DMS79 (cell line): ENCODE data around the gene EMILIN1.
"Not testable (repeated sequence)": the region's sequence is repeated elsewhere in the genome, so short reads cannot be mapped to it uniquely, and the experiment has no call there.

Experiments used
- DNase-seq: peaks from one replicate; lab custom pipeline; 2025; lab: John Stamatoyannopoulos, UW

The EMILIN1 gene

DNA sequence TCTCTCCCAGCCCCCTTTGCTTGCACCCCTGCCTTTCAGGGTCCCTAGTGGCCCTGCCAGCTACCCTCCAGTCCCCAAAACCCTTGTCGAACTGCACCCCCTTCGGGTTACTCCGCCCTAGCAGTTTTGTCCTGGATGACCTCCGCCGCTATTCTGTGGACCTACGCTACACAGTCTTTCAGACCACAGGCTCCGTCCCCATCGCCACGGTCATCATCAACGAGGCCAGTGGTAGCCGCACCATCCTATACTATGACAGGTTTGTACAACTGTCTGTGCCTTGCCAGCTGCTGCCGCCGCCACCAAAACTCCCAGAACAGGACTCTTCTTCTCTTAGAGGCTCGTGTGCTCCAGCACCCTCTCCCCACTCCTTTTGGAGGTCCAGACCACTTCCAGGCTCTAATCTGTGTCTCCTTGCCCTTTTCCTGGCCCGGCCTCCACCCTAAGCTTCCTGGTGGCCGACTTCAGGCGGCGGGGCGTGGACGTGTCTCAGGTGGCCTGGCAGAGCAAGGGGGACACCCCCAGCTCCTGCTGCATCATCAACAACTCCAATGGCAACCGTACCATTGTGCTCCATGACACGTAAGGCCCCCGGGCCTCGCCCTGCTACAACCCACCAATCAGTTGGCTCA, 16.1 kb downstream of the EMILIN1 start:
- DNase-seq: no peak

DNA sequence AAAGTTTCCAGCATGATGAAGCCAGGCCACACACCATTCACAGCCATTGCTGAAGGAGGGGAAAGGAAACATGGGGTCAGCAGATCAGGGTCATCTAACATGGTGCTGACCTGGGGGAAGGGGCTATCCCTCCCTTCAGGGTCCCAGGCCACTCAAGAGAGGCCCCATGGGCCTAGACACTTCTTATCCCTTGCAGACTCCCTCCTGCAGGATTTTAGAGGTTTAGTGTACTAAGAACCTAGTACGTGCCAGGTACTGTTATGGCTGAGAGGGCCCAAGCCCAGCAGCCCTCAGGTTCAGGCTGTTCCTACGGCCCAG, 17.0 kb downstream of the EMILIN1 start:
- no peak for DNase-seq

DNA sequence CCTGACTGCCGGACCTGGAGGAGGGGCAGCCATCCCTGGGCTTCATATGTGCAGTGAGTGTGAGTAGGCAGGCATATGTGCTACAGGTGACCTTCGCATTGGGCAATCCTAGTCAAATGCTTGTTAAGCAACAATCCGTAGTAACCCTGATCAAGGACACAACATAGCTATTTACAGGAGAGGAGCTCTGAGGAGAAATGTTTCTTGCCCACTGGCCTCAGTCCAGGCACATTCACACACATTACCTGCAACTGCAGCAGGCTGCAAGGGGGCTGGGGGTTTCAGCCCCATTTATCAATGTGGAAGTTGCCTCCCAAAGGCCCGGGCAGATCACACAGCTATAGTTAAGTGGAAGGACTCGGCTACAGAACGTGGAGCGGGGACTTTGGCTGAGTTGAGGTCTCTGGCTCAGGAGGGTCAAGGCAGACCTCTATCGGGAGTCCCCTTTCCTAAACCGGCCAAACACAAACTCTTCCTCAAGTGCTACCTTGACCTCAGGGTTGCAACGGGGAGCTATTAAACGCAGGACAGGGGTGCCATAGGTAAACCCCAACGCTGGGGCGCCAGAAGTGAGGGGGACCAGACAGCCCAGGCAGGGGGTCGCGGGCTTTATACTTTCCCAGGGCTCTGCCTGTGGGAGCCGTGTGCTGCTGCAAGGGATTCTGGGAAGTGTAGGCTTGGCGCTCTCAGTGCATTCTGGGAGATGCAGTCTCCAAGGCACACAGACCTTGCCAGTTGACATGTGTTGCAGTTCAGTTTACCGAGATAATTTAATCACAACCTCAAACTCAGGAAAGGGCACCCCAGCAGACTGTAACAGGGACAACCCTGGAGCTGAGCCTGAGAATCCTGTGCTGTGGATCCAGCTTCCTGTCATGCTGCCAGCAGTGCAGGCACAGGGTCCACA, 17.6 kb downstream of the EMILIN1 start:
- no peak for DNase-seq

DNA sequence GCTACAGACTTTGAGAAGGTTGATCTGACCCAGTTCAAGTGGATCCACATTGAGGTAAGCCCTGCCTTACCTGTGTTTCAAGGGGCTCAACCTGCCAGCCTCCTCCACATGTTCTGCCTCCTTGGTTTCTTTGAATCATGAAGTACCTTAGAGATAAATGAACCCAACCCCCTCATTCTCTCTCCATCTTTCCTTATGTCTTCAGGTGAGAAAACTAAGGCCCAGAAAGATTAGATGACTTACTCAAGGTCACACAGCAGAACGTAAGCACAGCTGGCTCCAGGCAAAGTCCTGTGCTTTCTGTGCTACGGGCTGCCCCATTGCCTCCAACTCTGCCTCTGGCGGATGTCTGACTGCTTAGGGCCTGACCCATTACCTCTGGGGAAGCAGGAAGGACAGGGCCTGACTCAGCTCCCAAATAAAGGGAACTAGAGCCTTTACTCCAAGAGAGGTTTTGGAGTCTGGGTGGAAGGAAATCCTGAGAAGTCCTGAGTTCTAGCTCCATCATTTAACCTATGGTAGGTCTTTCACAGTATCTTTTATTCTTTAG, 18.4 kb downstream of the EMILIN1 start:
- DNase-seq: no peak

DNA sequence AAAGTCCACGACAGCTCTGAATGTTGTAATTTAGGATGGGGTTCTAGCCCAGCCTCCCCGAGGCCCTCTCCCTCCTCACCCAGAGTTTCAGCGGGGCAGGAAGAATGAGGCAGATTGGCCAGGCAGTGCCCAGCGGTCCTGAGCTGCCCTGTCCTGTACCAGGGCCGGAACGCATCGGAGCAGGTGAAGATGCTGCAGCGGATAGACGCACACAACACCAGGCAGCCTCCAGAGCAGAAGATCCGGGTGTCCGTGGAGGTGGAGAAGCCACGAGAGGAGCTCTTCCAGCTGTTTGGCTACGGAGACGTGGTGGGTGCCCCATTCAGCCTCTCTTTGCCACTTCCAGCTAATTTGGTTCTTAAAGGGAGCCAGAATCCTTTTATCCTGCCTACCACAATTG, 18.9 kb downstream of the EMILIN1 start:
- no peak for DNase-seq

DNA sequence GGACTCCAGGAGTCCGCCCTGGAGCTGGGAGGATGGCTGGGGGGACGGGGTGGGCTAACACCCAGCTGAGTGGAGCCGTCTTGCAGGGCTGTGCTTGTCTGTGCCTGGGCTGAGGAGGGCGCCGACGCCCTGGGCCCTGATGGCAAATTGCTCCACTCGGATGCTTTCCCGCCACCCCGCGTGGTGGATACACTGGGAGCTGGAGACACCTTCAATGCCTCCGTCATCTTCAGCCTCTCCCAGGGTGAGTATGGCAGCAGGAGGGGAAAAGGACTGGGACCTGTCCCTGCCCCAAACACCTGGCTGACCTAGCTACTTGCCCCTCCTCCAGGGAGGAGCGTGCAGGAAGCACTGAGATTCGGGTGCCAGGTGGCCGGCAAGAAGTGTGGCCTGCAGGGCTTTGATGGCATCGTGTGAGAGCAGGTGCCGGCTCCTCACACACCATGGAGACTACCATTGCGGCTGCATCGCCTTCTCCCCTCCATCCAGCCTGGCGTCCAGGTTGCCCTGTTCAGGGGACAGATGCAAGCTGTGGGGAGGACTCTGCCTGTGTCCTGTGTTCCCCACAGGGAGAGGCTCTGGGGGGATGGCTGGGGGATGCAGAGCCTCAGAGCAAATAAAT, 21.0 kb downstream of the EMILIN1 start:
- no peak for DNase-seq

DNA sequence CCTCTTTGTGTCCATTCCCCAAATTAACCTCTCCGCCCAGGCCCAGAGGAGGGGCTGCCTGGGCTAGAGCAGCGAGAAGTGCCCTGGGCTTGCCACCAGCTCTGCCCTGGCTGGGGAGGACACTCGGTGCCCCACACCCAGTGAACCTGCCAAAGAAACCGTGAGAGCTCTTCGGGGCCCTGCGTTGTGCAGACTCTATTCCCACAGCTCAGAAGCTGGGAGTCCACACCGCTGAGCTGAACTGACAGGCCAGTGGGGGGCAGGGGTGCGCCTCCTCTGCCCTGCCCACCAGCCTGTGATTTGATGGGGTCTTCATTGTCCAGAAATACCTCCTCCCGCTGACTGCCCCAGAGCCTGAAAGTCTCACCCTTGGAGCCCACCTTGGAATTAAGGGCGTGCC, 21.6 kb downstream of the EMILIN1 start:
- no peak for DNase-seq

DNA sequence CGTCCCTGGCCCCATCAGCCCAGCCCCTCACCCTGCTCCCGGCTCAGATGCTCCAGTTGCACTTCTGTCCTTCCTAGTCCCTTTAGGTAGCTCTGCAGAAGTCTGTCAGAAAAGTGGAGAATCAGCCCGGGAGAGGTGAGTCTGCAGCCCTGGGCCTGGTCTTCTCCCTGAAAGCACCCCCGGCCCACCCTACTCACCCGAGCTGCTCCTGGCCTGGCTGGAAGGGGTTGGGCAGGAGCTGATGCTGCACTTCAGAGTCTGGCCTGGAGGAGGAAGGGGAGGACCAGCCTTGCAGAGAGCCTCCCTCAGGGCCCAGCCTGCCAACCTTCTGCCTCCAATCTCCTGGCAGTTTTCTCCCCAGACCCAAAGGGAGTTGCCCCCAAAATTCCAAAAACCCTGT, 23.9 kb downstream of the EMILIN1 start:
- no peak for DNase-seq

DNA sequence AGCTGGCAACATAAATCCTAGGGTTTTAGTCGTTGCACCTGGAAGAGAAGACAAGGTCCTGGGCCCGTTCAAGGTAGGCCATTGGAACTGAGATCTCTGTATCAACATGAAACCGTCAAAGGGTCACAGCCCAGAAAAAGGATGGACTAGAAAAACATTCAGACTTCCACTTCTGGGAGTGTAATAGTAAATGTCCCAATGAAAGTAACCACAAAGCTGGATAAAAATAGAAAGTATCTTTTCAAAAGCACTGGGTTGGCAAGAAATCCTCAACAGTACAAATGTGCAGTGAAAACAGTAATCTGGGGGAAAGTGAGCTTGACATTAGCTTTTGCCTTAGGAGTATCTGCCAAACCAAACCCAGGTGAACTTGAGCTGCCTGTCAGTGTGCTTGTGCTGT, 27.6 kb downstream of the EMILIN1 start:
- no peak for DNase-seq

DNA sequence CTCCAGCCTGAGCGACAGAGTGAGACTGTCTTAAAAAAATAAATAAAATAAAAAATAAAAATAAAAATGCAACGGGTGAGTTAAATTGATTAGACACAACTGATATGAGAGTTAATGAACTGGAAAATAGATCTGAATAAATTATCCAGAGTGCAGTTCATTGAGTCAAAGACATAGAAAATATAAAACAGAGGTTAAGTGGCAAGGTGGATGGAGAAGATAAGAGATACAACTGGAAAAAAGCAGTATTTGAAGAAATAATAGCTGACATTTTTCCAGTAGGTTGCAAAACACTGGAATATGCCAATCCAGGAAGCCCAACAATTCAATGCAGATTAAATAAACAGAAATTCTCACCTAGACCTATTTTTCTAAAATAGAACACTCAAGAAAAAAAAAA, 29.8 kb downstream of the EMILIN1 start:
- no peak for DNase-seq

DNA sequence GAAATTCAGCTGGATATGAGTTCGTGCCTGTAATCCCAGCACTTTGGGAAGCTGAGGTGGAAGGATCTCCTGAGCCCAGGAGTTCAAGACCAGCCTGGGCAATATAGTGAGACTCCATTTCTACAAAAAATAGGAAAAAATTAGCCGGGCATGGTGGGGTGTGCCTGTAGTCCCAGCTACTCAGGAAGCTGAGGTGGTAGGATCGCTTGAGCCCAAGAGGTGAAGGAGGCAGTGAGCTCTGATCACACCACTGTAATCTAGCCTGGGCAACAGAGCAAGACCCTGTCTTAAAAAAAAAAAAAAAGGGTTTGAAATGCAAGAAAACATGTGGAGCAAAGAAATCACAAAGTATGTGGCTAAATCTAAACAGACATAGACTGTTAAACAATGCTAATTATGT, 30.7 kb downstream of the EMILIN1 start:
- no peak for DNase-seq

DNA sequence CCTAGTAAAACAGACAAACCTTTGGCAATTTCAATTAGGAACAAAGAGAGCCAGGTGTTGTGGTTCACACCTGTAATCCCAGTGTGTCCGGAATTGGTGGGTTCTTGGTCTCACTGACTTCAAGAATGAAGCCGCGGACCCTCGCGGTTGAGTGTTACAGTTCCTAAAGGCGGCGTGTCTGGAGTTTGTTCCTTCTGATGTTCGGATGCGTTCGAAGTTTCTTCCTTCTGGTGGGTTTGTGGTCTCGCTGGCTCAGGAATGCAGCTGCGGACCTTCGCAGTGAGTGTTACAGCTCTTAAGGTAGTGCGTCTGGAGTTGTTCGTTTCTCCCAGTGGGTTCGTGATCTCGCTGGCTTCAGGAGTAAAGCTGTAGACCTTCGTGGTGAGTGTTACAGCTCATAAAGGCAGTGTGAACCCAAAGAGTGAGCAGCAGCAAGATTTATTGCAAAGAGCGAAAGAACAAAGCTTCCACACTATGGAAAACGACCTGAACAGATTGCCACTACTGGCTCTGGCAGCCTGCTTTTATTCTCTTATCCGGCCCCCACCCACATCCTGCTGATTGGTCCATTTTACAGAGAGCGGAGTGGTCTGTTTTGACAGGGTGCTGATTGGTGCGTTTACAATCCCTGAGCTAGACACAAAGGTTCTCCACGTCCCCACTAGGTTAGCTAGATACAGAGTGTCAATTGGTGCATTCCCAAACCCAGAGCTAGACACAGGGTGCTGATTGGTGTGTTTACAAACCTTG, 32.4 kb downstream of the EMILIN1 start:
- not testable (repeated sequence) for DNase-seq

DNA sequence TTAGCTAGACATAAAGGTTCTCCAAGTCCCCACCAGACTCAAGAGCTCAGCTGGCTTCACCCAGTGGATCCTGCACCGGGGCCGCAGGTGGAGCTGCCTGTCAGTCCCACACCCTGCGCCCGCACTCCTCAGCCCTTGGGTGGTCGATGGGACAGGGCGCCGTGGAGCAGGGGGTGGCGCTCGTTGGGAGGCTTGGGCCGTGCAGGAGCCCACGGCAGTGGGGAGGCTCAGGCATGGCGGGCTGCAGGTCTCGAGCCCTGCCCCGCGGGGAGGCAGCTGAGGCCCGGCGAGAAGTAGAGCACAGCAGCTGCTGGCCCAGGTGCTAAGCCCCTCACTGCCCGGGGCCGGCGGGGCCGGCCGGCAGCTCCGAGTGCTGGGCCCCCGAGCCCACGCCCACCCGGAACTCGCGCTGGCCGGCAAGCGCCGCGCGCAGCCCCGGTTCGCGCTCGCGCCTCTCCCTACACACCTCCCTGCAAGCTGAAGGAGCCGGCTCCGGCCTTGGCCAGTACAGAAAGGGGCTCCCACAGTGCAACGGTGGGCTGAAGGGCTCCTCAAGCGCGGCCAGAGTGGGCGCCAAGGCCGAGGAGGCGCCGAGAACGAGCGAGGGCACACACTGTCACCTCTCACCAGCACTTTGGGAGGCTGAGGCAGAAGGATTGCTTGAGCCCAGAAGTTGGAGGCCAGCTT, 33.1 kb downstream of the EMILIN1 start:
- DNase-seq: not testable (repeated sequence)

DNA sequence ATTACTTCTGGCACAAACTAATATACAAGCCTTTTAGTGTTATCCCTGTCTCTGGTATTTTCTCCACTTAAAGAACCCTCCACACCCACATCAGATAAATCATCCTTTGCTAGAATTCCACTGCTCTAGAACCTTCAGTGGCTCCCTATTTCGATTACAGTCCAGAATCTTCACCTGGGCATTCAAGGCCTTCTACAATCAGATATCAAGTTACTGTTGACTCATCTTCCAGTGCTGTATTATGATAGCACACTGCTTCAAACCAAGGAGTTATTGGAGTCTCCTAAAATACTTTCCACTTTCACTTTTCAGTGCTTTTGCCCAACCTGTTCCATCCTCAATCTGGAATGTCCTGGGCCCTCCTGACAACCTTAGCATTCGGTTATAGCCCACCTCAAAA, 37.1 kb downstream of the EMILIN1 start:
- DNase-seq: no peak

DNA sequence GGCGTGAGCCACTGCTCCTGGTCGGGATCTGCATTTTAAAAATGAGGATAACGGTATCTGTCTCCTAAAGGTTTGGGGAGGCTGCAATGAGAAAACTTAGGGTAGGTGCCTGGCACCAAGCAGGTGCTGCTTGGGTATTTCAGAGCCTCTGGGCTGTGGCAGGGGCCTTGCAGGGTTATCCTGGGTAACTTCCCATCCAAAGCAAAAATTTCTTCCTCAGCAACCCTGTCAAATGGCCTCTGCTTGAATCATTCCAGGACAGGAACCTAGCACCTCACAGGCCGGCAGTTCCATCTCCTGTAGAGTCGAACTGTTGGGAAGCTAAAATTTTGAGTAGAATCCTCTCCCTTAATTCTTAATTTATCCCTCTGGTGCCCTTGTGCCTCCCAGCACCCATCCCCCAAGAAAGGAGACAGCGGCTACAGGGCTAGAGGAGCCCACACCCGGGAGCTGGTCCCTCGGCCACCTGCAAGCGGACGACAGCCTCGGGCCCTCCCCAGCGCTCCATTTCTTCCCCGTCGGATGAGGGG, 39.6 kb downstream of the EMILIN1 start:
- no peak for DNase-seq

DNA sequence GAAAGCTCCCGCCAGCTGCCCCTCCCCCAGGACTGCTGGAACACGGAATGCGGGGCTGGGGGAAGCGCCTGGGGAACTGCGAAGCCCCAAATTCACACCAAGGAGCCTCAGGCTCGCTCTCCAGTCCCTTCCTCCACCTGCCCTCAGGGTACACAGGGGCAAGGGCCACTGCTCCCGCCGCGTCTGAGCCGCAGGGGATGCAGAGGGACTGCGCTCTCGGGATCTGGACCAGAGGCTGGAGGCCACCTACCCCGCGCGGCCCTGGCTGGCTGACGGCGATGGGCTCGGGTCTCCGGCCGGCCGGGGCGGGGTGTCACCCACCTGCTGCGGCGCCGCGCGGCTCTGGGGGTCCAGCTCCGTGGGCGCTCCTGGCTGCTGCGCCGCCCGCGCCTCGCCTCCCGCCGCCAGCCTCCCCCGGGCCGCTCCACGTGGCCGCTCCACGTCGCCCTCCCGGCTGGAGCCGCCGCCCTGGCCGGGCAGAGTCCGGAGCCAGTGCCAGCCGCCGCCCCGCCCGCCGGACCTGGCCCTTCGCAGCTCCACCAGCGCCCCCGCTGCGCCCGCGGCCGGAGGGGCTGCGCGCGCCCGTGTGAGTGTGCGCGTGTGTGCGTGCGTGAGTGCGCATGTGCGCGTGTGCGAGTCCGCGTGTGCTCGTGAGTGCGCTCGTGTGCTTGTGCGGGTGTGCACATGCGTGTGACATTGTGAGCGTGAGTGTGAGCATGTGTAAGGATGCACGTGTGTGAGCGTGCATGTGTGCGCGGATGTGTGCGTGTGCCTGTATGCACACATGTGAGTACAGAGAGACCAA, 40.3 kb downstream of the EMILIN1 start, which contains the start of gene CGREF1:
TSS of gene CGREF1 (minus strand) at position 604 of the 805 bp plus-strand sequence. CDS start 14,762 bp downstream, outside the sequence.
- DNase-seq: no peak

DNA sequence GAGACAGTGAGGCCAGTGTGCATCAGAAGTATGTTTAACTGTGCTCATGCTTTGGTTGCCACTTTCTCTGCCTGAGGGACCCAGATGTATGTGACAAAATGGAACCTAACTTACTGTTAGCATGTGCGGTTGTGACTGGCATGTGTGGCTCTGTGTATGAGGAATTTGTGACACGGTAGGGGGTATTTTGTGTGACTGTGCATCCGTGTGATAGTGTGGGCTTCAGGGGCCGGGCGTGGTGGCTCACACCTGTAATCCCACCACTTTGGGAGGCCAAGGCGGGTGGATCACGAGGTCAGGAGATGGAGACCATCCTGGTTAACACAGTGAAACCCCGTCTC, 40.9 kb downstream of the EMILIN1 start:
- DNase-seq: not testable (repeated sequence)

DNA sequence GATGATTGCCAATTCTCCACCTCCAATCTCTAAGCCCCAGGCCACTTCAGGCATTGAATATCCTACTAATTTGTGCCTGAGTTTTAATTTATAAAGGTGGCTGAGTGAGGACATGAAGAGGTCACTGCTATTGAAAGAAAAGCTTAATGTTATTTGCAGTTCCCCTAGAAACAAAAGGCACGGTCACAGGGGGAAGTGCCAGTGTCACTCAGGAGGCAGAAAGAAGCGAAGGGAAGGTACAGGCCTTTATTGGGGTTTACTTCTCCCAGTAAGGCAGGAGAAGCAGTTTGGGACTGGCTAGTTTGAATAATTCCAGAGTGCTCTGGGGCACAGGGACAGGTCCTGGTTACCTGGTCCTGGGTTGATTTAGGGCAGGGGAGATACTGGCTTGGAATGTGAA, 43.5 kb downstream of the EMILIN1 start:
- no peak for DNase-seq

DNA sequence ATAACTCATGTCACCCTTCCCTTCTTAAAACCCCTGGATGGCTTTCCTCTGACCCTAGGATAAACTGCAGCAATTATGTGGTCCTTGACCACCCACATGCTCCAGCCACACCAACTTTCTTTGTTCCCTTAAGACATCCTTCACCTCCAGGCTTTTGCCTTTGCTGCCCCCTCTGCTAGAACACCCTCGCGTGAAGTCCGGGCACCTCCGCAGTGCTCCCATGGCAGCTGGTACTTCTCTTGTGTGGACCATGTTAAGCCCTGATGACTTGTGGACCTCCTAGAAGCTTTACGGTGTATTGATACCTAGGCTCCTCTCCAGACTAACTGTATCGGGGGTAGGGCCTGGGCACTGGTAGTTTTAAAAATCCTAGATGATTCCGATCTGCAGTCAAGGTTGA, 44.4 kb downstream of the EMILIN1 start:
- DNase-seq: no peak
